ENCODE results near the gene CEP131. TPM values are rescaled to one million over a fixed set of nuclear protein-coding genes. Genes with fewer than 3 reads are reported as not detected.

CEP131 gene
- total RNA-seq, 1 donor from 2014 or later, result 26.2 TPM

GRCh38 chr17:81197831-81198490 is 24.8 kb downstream of the CEP131 start:
- H3K4me3 ChIP-seq (ENCODE audit: low read depth, low read length), result no peak overlapping the region
- no peak for DNase-seq (ENCODE audit: low read depth)
- H3K27me3 ChIP-seq (ENCODE audit: control insufficient read depth, insufficient read depth, low read length), result no peaks in the 10 kb centered on the region
- TF ChIP-seq CTCF (IDR thresholded peaks at IDR 0.05; ENCODE audit: insufficient read depth, low read length, poor library complexity, severe bottlenecking), result no peak
- H3K36me3 ChIP-seq (ENCODE audit: control insufficient read depth, insufficient read depth, low read length), result peaks cover 1% of the 10 kb centered on the region

GRCh38 chr17:81197409-81197795 is 25.4 kb downstream of the CEP131 start:
- peaks cover 1% of the 10 kb centered on the region for H3K36me3 ChIP-seq (ENCODE audit: control insufficient read depth, insufficient read depth, low read length)
- no peak for TF ChIP-seq CTCF (IDR thresholded peaks at IDR 0.05; ENCODE audit: insufficient read depth, low read length, poor library complexity, severe bottlenecking)

GRCh38 chr17:81196505-81197408 is 26.0 kb downstream of the CEP131 start:
- TF ChIP-seq CTCF (IDR thresholded peaks at IDR 0.05; ENCODE audit: insufficient read depth, low read length, poor library complexity, severe bottlenecking), result no peak
- Histone ChIP-seq H3K27me3 (ENCODE audit: control insufficient read depth, insufficient read depth, low read length) (no peaks in the 10 kb centered on the region), H3K36me3 (ENCODE audit: control insufficient read depth, insufficient read depth, low read length) (peaks cover 1% of the 10 kb centered on the region), H3K4me3 (ENCODE audit: low read depth, low read length) (no peak overlapping the region)
- no peak for DNase-seq (ENCODE audit: low read depth)

More at GRCh38 chr17:81197409-81197795, 25.4 kb downstream of the CEP131 start:
- H3K4me3 ChIP-seq (ENCODE audit: low read depth, low read length), result no peak overlapping the region
- no peaks in the 10 kb centered on the region for H3K27me3 ChIP-seq (ENCODE audit: control insufficient read depth, insufficient read depth, low read length)
- DNase-seq (ENCODE audit: low read depth), result no peak

- TF ChIP-seq CTCF (IDR thresholded peaks at IDR 0.05; ENCODE audit: insufficient read depth, low read length, poor library complexity, severe bottlenecking), result no peak
- H3K27me3 ChIP-seq (ENCODE audit: control insufficient read depth, insufficient read depth, low read length), result no peaks in the 10 kb centered on the region
- H3K36me3 ChIP-seq (ENCODE audit: control insufficient read depth, insufficient read depth, low read length), result peaks cover 1% of the 10 kb centered on the region
- no peak for DNase-seq (ENCODE audit: low read depth)
- H3K4me3 ChIP-seq (ENCODE audit: low read depth, low read length), result no peak overlapping the region
Measured at GRCh38 chr17:81195941-81196495, 26.7 kb downstream of the CEP131 start.

GRCh38 chr17:81194941-81195901 is 27.5 kb downstream of the CEP131 start:
- DNase-seq (ENCODE audit: low read depth), result no peak
- Histone ChIP-seq H3K36me3 (ENCODE audit: control insufficient read depth, insufficient read depth, low read length) (peaks cover 1% of the 10 kb centered on the region), H3K4me3 (ENCODE audit: low read depth, low read length) (no peak overlapping the region), H3K27me3 (ENCODE audit: control insufficient read depth, insufficient read depth, low read length) (no peaks in the 10 kb centered on the region)
- no peak for TF ChIP-seq CTCF (IDR thresholded peaks at IDR 0.05; ENCODE audit: insufficient read depth, low read length, poor library complexity, severe bottlenecking)
